SK-MEL-5 (cell line): ENCODE results near the gene LZTS2. TPM values are rescaled to one million over a fixed set of nuclear protein-coding genes. Genes with fewer than 3 reads are reported as not detected.

Source experiments
- DNase-seq: peaks from one replicate; pipeline ENCODE4 v3.0.0-alpha.2; 2016; ENCODE audit warnings: low read depth, low spot score
- in situ Hi-C: cut with HindIII; loops from 2 replicates; pipeline ENCODE4 v1.10.0; 2016; ENCODE audit warnings: low sequenced_read_pairs, high pct_unique_total_duplicates, low pct_unique_long_range_greater_than_20kb
- total RNA-seq: library from RNA; depleted of rRNA; stranded (reverse); fragments of >200 nt; shearing (Covaris generic); gene quantifications from 2 replicates; pipeline ENCODE4 v1.2.3, GENCODE V29; 2014

Gene LZTS2
- total RNA-seq, 1 experiment from 2014 or later: 37.1 TPM

DNA sequence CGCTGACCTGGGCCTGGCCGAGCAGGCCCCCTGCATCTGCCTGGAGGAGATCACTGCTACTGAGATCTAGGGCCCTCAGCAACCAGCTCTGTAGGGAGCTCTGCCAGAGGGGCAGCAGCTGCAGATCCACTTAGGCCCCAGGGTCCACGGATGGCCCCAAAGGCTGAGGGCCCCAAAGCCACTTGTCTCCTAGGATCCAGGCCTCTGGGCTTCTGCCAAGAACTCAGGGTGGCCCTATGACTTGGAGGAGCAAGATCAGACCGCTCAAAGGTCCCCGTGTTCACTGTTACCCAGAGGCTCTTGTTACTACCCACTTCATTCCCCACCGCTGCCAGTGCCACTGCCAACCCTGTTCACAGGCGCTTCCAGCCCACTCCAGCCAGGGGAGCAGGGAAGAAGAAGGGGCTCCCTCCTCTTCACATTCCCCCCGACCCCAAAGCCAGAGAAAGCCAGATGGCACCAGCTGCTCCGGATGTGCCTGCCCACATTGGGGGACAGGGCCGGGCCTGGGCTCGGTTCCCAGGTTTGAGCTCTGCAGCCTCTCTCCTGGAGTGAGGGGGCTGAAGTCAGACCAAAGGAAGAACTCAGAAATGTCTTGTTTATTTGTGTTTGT, 7.6 kb downstream of the LZTS2 start:
- in situ Hi-C loops: no loop called here
- no peak for DNase-seq

DNA sequence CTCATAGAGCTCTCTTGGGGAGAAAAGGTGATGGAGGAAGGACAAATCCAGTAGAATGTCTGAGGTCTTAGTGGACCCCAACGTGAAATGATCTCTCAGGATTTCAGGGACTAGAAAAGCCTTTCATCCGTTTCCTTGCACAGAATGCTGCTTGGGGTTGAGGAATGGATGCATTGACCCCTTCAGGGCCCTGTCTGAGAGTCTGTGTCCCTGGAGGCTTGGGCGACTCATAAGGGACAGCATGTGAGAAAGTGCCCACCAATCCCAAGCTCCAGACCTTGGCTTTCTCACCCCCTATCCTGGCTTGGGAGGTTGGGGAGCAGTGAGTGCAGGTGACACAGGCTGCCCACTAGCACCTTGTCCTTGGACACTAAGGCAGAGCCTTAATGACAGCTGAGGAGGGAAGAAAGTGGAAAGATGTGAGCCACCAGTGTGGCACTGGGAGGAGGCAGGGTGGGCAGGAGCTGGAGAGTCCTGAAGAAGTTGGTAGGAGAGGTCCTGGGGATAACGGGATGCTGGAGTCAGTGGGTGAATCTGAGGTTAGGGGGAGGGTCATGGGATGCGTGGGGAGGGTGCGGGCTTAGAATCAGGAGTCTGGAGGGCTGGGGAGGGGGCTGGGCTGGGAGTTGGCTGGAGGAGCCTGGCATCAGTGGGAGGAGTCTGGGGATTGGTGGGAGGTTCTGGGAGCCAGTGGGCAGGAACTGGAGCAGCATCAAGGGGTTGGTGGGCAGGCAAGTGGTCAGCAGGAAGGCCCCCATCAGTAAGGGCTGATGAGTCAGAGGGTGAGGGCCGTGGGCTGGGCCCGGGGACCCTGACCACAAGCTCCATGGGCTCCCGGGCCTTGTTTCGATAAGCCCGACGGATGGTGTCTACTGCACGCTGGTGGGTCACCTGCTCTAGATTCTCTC, 8.6 kb downstream of the LZTS2 start:
- in situ Hi-C loops: no loop called here

DNA sequence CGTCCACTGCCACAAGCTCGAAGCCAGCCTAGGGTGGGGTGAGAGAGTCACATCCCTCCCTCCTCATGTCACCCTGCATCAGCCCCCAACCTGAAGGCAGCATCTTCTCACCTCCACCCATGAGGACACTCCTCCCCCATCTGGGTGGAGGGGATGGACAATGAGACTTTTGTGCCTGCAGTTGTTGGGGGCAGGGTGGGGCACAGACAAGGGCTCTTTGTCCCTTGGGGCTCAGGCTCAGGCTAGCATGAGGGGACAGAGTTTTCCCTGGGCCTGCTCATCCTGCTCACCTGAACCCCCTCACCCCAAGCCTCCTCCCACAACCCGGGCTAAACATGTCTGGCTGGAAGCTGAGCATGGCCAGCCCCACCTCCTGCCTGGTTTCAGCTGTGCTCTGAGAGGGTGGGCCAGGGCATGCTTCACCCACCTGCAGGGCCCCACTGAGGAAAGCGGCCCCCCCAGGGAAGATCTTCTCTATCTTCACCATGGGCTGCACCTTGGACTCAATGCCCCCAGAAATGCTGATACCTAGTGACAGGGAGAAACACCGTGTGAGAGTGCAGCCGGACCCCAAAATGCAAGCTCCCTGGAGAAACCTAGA, 9.3 kb downstream of the LZTS2 start:
- peak; percentile 75 for DNase-seq
- in situ Hi-C loops: no loop called here

More for the DNA sequence above, 8.6 kb downstream of the LZTS2 start:
- no peak for DNase-seq

DNA sequence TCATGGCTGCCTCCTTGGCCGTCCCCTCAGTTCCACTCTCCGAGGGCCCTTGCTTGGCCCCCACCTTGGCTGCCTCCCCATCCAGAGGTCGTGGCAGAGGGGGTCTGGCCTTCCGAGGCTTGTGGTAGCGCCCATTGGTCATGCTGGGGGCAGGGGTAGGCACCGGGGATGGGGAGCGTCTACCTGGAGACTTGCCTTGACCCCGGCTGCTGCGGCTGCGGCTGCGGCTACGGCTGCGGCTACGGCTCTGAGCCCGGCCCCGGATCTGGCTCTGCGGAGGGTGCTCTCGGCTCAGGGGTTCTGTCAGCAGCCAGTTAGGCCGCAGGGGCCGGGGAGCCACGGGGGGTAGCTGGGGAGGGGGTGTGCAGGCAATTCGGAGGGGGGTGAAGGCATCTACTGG, 10.7 kb downstream of the LZTS2 start:
- in situ Hi-C loops: no loop called here
- no peak for DNase-seq

DNA sequence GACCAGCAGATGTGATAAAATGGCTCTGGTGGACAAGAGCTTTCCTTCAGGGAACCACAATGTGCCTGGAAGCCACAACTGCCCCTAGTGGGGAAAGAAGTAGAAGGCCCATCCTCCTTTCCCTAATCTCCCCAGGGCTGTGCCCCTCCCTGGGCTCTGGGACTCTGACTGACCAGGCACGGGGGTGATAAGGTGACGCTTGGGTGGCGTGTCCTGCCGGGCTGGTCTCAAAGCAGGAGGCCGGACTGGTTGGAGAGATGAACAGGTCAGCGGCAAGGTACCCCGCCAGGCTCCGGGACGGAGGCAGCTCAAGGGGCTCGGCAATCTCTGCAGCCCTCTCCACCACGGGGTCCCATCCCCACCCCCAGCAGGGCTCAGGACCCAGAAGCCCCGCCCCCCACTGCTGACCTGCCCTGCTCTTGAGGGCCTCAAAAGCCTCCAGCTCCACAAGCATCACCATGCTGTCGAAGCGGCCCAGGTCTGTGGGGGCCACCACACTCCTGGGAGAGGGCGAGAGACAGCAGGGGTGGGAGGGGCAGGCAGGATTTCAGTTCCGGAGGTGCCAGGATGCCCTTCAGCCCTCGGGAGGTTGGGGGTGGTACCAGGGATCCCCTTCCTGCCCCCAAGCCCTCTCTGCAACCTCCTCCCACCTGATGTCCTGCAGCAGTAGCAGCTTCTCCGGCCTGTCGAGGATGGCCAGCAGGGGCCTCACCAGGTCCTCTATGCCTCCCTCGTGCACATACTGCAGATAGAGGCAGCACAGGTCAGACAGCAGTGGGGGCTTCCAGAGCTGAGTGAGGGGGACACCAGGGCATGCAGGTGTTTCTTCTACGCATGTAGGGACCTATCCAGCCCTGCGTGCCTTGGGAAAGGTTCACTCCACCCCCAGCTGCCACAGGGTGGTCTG, 12.2 kb downstream of the LZTS2 start:
- peak; percentile 50 for DNase-seq
- in situ Hi-C loops: no loop called here

DNA sequence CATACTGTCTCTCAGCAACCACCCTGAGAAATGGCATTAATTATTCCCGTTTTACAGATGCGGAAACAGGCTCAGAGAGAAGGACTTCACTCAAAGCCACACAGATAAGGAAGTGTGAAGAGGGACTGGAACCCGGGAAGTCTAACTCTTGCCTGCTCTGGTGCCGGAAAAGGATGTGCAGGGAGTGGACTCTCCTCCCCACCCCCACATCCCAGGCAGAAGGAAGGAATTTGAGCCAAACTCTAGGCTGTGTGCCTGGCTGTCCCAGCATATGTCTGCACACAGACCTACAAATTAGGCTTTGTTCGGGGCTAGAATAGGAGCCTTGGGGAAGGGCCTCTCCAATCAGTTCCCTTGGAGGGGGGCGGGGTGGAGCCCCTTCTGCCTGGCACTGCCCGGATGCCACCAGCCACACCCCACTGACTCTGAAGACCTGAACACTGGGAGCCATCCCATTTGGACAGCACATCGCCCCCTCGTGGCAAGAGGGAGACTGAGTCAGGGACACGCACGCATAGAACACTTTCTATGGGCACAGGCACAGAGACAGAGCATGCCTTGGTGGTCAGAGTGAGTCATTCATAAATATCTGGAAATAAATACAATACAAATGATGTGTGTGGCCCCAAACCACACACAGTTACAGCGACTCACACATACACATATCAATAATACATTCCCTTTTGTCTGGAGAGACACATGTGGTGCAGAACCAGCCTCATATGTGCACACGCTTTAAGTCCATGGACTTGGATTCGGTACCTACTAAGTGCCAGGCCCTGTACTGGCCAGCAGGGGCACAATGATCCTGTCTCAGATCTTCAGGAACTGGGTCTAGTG, 13.1 kb downstream of the LZTS2 start:
- in situ Hi-C loops: no loop called here
- DNase-seq: peak; percentile 96

DNA sequence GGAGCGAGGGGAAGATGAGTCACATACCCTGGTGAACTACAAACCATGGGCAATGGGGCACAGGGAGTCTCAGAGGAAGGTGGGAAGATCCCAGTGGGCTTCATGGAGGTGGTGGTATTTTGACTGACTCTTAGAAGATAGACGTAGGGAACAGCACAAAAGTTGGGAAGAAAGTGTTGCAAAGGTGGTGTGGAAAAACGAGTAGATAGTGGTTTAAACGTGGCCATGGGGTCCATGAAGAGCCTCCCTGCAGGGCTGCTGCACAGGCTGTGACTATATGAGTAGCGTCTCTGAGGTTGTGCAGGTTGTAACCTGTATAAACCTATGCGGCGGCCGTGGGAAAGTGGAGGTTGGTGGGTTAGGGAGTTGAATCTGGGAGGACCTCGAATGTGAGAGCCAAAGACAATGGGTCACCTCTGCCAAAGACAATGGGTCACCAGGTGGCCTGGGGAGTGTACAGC, 13.8 kb downstream of the LZTS2 start:
- in situ Hi-C loops: no loop called here
- no peak for DNase-seq

DNA sequence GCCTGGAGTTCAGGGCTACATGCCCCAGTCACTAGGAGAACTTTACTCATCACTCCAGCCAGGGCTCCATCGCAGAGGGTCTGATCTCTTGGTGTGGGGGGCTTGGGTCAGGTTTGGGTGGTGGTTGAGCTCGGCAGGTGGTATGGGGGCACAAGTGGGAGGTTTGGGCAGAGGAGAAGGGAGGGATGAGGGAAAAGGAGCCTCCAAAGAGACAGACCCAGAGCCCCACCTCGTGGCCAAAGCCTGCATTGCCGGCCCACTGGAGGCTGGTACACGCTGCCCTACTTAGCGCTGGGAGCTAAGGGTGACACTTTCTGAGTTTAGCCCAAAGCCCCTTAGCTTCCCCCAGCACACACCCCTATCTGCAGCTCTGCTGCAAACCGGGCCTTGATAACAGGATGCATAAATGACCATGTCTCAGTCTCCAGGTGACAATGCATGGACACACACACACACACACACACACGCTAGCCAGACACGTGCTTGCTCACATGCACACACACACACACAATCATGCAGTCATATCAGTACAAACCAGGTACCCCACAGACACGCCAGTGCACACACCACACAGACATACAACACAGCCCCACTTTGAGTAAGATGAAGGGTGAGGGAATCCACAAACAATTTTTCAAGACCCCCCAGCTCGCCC, 14.7 kb downstream of the LZTS2 start:
- DNase-seq: peak; percentile 72
- in situ Hi-C loops: no loop called here

DNA sequence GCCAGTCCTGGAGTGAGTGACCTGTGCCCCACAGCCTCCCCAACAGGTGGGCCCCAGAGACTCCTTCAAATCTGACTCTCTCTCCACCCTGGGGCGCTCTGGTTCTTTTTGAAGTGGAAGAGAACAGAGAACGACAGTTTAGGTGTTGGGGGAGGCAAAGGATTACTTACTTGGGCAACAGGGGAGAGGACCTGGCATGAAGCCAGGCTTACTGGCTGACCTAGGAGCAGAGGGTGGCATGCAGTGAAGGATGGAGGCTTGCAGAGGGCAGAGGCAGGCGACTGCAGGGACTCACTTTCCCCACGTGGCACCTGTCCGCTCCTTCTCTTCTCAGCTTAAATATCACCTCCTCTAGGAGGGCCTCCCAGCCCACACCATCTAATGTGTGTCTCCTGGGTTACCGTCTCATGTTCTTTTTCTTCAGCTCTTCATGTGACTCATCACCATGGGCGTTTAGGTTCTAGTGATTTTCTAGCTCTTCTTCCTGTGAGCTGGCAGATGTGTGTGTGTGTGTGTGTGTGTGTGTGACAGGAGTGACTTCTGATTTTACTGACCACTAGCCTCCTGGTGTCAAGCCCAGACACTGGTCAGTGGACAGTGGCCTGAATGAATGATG, 15.5 kb downstream of the LZTS2 start:
- DNase-seq: no peak
- in situ Hi-C loops: no loop called here

DNA sequence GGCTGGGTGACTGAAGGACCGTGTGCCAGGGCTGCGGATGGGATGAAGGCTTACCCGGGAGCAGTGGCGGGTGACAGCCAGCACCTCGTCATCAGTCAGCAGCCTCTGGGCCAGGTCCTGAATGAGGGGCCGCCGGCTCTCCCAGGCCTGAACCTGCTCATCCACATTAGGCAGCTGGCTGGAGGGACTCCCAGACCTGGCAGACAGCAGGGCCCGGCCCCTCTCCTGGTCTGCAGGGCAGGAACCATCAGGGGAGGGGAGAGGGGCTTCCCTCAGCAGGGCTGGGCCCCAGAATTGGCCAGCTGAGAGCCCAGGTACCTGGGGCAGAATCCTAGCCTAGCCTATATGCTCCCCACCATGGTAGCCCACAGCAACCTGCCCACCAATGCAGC, 16.0 kb downstream of the LZTS2 start:
- no peak for DNase-seq
- in situ Hi-C loops: no loop called here

DNA sequence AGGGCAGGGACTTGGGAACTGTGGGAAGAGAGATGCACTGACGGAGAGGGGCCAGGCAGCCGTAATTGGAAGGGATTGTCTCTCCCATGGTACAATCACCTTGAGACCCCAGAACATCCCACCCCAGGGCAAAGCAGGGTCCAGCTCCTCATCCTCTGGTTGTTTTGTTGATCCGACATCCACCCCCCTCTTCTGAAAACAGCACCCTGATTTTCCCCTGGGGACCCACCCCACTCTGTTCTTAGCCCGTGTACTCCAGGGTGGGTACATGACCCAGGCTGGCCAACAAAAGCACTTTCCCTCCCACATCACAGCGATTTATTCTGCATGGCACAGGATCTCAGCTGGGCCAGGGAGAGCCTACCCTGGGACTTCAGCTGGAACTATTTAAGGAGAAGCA, 17.2 kb downstream of the LZTS2 start:
- no peak for DNase-seq
- in situ Hi-C loops: no loop called here

DNA sequence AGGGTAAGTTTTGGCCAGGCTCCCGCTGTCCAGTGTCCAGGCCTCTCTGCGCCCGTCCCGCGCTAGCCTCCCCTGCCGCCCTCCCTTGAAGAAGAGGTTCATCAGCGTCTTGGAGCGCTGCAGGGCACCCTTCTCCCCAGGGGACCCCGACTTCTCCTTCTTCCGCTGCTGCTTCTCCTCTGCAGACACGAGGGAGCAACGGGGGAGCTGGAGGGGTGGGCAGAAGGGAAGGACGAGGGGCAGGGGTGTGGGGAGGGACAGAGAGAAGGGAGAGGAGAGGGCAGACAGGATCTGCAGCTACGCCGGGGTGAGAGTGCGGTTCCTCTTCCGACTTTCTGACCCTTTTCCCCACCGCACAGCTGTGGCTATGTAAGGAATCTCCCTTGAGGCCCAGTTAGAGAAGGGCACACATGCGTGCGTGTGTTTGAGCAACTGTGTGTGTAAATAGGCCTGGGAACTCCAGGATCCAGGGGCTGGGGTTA, 18.6 kb downstream of the LZTS2 start:
- in situ Hi-C loops: no loop called here
- DNase-seq: no peak

DNA sequence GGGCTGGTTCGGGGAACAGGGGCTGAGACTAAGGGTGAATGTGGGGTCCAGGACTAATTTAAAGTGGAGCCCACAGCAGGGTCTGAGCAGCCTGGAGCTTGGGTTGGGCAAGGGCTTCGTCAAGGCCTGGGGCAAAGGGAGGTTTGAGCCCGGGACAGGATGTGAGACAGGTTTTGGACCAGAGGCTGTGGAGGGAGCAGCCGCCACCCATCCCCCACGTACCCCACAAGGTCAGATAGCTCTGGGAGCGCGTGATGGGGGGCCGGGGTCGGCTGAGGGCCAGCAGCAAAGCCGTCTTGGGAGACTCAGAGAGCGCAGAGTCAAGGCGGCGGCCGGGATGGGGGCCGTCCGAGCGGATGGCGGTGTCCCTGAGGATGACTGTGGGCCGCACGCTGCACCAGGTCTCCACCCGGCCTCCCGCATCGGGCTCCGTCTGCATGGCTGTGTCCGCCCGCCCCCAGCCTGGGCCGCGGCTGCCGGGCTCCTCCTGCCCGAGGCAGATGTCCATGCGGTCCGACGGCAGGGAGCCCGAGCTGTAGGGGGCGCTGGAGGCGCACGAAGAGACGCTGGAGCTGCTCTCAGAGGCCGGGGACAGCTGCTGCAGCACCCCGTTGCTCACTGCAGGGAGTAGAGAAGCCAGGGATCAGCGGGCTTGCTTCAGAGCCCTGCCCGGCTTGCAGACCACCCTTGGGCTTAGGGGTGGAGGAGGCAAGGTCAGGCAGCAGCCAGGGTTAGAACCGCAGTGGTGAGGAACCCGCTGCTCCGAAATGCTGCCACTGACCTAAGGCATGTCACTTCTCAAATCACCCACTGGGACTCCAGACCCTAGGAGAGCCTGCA, 19.2 kb downstream of the LZTS2 start:
- in situ Hi-C loops: no loop called here
- peak; percentile 83 for DNase-seq

DNA sequence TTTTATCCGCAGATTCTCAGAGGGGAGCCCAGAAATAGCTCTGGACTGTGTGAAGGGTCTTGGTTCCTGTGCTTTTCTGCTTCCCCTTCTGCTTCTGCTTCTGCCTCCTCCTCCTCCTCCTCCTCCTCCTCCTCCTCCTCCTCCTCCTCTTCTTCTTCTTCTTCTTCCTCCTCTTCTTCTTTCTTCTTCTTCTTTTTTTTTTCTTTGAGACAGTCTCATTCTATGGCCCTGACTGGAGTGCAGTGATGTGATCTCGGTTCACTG, 19.8 kb downstream of the LZTS2 start:
- in situ Hi-C loops: no loop called here
- no peak for DNase-seq

DNA sequence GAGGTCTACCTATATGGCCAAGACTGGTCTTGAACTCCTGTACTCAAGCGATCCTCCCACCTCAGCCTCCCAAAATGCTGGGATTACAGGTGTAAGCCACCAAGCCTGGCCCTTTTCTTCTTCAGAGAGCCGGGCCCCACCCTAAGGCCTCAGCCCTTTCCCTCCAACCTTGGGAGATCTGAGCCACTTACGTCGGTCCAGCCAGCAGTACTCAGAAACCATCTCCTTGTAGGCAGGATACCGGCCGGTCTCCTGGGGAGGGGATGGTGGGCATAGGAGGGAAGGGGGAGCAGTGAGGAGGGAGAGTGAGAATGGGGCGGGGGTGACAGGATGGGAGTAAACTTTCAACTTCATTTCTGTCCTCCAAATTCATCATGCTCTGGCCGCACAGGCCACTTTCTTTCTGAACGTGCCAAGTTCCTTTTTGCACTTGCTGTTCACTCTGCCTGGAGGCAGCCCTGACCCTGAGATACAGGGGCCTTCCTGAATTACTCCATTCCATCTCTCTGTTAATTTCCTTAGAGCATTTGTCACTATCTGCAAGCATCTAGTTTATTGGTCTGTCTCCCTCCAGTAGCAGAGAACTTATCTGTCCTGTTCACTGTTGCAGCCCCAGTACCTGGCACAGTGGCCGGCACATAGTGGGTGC, 20.9 kb downstream of the LZTS2 start:
- no peak for DNase-seq
- in situ Hi-C loops: no loop called here
